IPS-NIHi7 (cell line): ENCODE measurements around the gene HACD2.

Experiments
- DNase-seq: peaks from one replicate; pipeline ENCODE4 v3.0.0; 2012; ENCODE audit warnings: mixed read lengths; ENCODE audit errors: extremely low spot score

Gene HACD2

GRCh38 chr3:123571264-123571972 is 13.4 kb downstream of the HACD2 start:
- peak; percentile 83 for DNase-seq

GRCh38 chr3:123568875-123569274 is 16.0 kb downstream of the HACD2 start:
- no peak for DNase-seq

DNA sequence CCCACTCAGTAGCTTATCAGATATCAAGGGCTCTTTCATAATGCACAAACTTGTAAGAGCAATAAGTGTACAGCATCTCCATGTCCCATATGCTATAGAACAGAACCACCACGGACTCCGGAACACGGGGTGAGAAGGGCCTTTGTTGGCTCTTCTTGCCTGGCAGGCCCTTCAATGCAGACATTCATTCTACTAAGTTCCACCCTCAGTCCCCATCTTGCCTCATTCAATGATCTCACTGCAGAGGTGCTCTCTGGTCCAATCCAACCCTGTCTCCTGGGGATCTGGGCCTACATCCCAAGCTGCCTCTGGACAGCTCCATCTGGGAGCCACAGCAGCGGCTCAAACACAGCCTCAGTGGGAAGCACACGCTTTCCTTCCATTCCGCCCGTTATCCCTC is 16.8 kb downstream of the HACD2 start:
- no peak for DNase-seq

DNA sequence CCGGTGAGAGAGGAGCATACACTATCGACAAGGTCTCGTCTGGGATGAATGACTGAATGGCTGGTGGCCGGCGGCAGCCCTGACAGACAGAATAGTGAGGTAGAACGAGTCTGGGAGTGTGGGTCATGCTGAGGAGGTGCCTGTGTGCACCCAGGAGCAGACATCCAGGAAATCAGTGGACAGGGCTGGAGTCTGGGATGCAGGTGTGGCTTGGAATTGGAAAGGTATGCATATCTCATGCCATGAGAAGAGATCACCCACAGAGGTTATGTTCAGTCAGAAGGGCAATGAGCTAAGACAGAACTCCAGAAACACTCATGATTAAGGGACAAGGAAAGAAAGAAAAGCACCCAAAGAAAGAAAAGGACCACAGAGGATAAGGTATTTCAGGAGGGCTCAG is 20.8 kb downstream of the HACD2 start:
- DNase-seq = no peak

GRCh38 chr3:123562547-123562946 is 22.3 kb downstream of the HACD2 start:
- no peak for DNase-seq

GRCh38 chr3:123561188-123561587 is 23.7 kb downstream of the HACD2 start:
- DNase-seq = no peak

DNA sequence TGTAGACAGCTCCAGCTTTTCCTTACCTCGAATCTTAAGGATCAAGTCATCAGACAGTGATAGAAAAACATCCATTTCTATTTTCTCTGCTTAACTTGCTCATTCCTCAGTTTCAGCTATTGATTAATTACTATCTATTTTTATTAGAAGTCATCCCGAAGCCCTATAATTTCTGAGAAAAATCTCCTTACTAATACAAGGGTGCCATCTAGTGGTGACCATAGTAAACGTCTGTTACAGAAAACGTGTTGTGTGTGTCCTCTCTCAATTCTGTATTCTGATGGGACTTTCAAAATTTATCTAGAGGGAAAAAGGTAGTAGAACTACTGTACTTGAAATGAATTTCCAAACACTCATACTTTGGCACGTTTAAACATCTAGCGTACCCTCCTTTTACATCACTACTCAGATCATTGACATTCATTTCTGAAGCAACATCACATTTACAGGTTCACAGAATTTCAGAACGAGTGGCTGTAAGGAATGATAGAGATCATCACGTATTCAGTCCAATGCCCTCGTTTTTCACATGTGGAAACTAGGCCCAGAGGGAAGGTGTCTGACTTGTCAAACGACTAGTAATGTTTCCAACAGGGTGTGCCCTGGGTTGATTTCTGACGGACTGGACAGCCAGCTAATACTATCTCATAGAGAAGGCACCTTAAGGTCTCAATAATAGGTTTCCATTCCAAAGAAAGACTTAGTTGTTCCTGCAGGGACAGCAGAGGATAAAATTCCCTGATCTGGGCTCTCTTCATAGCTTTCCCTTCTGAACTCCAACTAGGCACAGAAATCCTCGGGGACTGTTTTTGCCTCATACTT is 25.6 kb downstream of the HACD2 start:
- DNase-seq = peak; percentile 41

DNA sequence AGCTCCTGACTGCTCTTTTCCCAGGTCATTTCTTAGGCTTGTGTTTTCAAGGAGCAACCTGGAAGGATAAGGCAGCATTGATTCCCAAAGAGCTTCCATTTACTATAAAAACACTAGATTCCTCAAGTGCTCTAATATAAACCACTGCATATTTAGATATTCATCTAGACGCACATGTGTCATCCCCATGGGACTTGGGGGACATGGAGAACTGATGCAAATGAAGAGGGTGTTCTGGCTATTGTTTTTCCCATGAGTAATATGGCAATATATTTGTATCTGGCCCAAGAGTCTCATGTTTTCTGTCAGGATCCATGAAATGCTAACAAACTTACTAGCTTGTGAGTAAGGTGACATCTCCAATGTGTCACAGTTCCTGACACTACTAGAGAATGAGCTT is 31.3 kb downstream of the HACD2 start:
- no peak for DNase-seq

DNA sequence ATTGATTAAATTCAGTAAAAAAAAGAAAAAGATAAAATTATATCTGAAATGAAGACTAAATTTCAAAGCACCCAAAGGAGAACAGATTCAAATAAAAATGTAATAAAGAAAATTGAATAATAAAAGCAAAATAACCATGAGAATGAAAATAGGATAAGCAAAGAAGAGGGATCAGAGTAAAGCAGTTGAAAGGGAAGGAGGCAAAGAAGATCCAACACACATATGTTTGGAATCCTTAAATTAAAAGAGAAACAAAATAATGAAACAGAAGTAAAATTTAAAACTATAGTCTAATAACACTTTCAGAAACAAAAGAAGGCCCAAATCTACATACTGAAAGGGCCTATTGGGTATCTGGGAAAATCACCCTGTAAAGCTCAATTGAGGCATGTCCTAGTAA is 32.1 kb downstream of the HACD2 start:
- no peak for DNase-seq

- peak; percentile 56 for DNase-seq
Measured at GRCh38 chr3:123552095-123552714, 32.6 kb downstream of the HACD2 start.

DNA sequence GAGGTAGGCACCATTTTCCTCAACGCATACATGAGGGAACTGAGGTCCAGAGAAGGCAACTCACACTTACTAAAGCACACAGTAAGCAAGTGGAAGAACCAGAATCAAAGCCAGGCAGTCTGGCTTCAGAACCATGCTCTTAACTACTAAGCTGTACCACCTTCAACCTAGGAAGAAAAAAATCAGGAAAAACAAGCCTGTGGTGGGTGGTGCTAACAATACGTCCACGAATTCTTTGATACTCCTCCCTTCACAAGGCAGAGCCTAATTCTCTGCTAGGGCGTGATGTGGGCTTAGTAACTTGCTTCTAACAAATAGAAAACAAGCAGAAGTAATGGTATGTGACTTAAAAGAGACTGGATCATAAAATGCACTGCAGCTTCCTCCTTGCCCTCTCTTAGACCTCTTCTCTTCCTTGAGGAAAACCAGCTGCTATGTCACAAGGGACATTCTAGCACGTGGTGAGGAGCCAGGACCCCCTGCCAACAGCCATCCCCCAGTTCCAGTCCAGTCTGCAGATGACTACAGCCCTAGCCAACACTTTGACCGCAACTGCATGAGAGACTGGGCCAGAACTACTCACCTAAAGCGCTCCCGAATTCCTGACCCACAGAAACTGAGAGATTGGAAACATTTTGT is 36.9 kb downstream of the HACD2 start:
- no peak for DNase-seq

- DNase-seq = no peak
Measured at GRCh38 chr3:123546133-123546755, 38.6 kb downstream of the HACD2 start.

DNA sequence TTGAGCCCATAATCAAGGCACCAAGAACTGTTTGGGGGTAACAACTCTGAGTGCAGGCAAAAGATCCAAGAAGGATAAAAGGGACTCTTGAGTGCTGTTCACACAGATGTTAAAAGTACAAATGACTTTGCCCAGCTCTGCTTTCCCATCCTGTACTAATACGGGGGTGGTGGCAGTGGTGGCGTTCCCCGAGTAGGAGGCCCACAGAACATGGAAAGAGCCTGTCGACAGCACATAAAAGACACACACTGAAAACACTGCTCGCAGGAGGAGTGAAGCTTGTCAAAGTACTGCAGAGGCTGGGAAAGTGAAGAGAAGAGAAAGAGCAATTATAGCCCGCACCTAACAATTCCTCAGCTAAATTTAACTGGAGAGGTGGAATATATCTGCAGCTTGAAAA is 40.9 kb downstream of the HACD2 start:
- DNase-seq = no peak

DNA sequence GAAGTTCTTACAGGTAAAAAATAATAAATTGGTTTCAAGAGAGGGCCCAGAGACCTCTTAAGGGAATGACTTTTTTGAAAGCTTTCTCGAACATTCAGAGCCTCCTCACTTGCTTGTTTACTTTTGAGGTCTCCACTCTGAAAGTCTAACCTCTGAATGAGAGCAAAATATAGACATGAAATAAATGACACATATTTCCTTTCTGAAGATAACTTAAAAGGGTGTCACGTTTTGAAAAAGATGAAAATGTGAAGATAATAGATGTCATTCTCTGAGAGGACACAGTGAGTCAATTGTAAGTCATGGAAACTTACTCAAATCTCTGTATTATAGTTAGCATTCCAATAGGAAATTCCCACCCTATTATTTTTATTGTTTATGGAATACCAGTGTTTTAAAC is 44.6 kb downstream of the HACD2 start:
- no peak for DNase-seq

DNA sequence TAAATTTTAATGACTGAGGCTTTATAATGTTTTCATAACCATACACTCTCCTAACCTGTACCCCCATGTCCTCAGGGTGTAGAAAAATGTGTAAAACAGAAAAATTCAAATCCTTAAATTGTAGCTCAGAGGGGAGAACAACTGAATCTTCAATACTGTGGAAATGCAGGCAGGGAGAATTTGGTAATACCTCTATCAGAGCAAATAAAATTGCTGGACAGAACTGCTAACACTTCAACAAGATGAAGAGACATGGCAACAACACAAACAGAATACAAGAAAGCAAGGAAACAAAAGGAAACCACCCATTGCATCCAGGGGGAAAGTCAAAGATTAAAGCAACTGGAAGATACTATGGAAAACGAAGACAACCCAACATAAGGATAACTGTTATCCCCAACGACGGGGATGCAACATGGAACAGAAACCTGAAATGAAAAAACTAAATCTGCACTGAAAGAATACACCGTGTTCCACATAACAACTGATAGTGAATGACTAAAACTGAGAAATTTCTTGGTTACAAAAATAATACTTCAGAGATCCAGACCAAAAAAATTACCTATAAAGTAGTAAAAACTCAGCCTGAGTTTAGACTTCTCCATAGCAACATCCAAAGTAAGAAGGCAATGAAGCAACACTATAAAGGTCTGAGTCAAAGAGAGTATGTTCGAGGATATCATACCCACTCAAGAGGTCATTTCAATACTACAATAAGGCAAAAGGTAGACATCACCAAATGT is 48.5 kb downstream of the HACD2 start:
- no peak for DNase-seq

- DNase-seq = no peak
Measured at GRCh38 chr3:123535580-123535979, 49.3 kb downstream of the HACD2 start.

GRCh38 chr3:123534264-123534663 is 50.6 kb downstream of the HACD2 start:
- no peak for DNase-seq

DNA sequence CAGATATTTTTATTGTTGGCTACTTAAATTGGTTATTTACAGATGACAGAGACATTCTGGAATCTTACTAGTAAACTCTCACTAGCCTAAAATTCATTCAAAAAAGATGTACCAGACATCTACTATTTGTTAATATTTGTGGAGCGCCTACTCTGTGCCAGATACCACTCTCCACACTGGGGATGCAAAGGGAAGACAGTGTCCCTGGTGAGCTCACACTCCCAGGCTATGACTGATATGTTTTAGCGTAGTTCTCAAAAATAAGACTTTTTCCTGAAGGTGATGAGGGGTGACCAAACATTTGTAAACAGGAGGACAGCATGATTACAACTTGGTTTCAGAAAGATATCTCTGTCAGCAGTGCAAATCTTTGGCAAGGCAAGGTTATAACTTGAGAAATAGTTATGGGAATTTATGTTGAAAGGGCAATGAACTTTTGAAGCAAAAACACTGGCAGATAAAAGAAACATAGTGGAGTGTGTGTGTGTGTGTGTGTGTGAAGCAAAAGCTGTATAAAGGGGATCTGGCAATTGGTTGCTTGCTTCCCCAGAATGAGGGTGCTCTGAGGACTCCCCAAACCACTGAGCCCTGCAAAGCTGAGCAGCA is 51.2 kb downstream of the HACD2 start:
- no peak for DNase-seq

DNA sequence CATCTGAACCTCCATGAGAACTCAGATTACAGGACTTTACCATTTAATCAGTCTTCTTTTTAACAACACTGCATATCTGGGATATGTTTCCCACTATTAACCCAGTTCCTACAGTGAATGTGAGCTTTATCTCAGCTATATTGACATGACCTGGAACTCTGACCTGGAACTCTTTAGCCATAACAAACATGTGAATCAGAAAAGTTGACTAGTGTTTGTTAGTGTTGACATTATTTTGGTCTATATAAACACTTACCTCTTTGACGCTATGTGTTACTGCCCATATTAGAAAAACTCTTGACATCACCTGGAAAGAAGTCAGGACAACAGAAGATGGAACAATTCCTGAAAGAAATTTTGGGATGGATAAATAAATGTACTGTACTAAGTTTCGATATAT is 56.7 kb downstream of the HACD2 start:
- no peak for DNase-seq

DNA sequence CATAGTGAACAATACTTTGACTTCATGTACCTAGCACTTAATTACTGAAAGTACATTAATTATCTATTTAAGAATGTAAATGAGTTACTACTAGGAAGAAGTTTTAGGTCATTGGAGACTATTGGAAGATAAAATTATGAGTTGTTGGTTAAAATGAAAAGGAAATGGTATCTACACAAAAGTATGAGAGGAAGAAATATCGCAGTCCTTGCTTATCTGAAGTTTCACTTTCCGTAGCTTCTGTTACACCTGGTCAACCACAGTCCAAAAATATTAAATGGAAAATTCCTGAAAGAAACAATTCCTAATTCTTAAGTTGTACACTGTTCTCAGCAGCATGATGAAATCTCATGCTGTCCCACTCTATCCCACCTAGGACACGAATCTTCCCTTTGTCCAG is 57.8 kb downstream of the HACD2 start:
- DNase-seq = no peak

GRCh38 chr3:123526474-123526873 is 58.4 kb downstream of the HACD2 start:
- DNase-seq = no peak
